Fibroblast of pulmonary artery (primary cell): Measurements from ENCODE around the gene CHPF.
A peak's percentile ranks its signal among the peaks of the same experiment; 100 is the strongest.

Experiments used
- DNase-seq: peaks from one replicate; pipeline ENCODE4 v3.0.0-alpha.2; 2010; ENCODE audit warnings: low read depth
- H3K4me3 ChIP-seq: replicated peaks from 2 replicates; pipeline ENCODE4 v1.5.1; 2011; ENCODE audit warnings: low read depth, mild to moderate bottlenecking, control low read depth, low read length, moderate library complexity
- TF ChIP-seq, protein P1 (sequence below): IDR thresholded peaks from 2 replicates; pipeline ENCODE4 v1.5.1; 2011; ENCODE audit warnings: mild to moderate bottlenecking, control low read depth, low read length, inconsistent platforms; ENCODE audit errors: missing control alignments

CHPF gene

GRCh38 chr2:219560893-219561178, 17.2 kb upstream of the CHPF start:
- TF ChIP-seq, protein P1, sequence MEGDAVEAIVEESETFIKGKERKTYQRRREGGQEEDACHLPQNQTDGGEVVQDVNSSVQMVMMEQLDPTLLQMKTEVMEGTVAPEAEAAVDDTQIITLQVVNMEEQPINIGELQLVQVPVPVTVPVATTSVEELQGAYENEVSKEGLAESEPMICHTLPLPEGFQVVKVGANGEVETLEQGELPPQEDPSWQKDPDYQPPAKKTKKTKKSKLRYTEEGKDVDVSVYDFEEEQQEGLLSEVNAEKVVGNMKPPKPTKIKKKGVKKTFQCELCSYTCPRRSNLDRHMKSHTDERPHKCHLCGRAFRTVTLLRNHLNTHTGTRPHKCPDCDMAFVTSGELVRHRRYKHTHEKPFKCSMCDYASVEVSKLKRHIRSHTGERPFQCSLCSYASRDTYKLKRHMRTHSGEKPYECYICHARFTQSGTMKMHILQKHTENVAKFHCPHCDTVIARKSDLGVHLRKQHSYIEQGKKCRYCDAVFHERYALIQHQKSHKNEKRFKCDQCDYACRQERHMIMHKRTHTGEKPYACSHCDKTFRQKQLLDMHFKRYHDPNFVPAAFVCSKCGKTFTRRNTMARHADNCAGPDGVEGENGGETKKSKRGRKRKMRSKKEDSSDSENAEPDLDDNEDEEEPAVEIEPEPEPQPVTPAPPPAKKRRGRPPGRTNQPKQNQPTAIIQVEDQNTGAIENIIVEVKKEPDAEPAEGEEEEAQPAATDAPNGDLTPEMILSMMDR: no peak
- no peak for DNase-seq
- no peak overlapping the region for H3K4me3 ChIP-seq

- no peak for DNase-seq
- H3K4me3 ChIP-seq: no peak overlapping the region
Observed at GRCh38 chr2:219560037-219560892, 16.7 kb upstream of the CHPF start.

GRCh38 chr2:219559156-219559915, 15.7 kb upstream of the CHPF start:
- TF ChIP-seq, protein P1: no peak
- no peak overlapping the region for H3K4me3 ChIP-seq
- no peak for DNase-seq

More at GRCh38 chr2:219560037-219560892, 16.7 kb upstream of the CHPF start:
- TF ChIP-seq, protein P1: peak; percentile 55

GRCh38 chr2:219557791-219558785, 14.5 kb upstream of the CHPF start:
- no peak overlapping the region for H3K4me3 ChIP-seq
- TF ChIP-seq, protein P1: no peak
- DNase-seq: no peak

- no peak for DNase-seq
- H3K4me3 ChIP-seq: no peak overlapping the region
- TF ChIP-seq, protein P1: no peak
Observed at GRCh38 chr2:219557320-219557719, 13.7 kb upstream of the CHPF start.

GRCh38 chr2:219556413-219556812, 12.8 kb upstream of the CHPF start:
- H3K4me3 ChIP-seq: no peak overlapping the region
- no peak for DNase-seq
- TF ChIP-seq, protein P1: no peak
